ENCODE data around the gene KAZALD1. TPM values are rescaled to one million over a fixed set of nuclear protein-coding genes. Genes with fewer than 3 reads are reported as not detected.

Gene KAZALD1
- total and polyA plus RNA-seq, 2 donors (not counting 1 experiment from before 2014, with no cell fraction given), result 0.34 to 0.37 TPM

- intact Hi-C loops (cut with micrococcal nuclease), result no loop called here
- Histone ChIP-seq H3K36me3 (replicated peaks in 1 of 2; ENCODE audit: control extremely low read depth in 1 of 2, control insufficient read depth in 1 of 2, extremely low read depth in 1 of 2, insufficient read depth in 2 of 2, low read length in 1 of 2) (no peaks in the 10 kb centered on the region), H3K4me3 (ENCODE audit: control extremely low read depth in 1 of 5, extremely low read depth in 1 of 5, insufficient read depth in 1 of 5, low read depth in 2 of 5, low read length in 4 of 5) (no peak overlapping the region), H4K20me1 (ENCODE audit: control insufficient read depth, insufficient read depth, low read length, poor library complexity, severe bottlenecking) (no peaks in the 10 kb centered on the region), H3K27me3 (replicated peaks in 1 of 4; ENCODE audit: control extremely low read depth in 1 of 4, control insufficient read depth in 3 of 4, insufficient read depth in 4 of 4, low read length in 3 of 4) (peaks cover 0 to 24% (median 3%) of the 10 kb centered on the region in 4 experiments), H3K27ac (ENCODE audit: low read length in 2 of 2) (no peak overlapping the region), H3K79me2 (ENCODE audit: control insufficient read depth, insufficient read depth, low read length) (no peaks in the 10 kb centered on the region), H3K4me2 (replicated peaks; ENCODE audit: low read depth, low read length, poor library complexity, severe bottlenecking) (no peak overlapping the region), H3K9me3 (ENCODE audit: control extremely low read depth in 1 of 3, control insufficient read depth in 2 of 3, insufficient read depth in 1 of 3, low read length in 2 of 3) (no peaks in the 10 kb centered on the region), H3K4me1 (ENCODE audit: control insufficient read depth in 2 of 2, insufficient read depth in 2 of 2, low read length in 2 of 2) (no peaks in the 10 kb centered on the region), H2AFZ (ENCODE audit: insufficient read depth, low read depth, low read length, poor library complexity, severe bottlenecking) (no peak overlapping the region), H3K9ac (ENCODE audit: low read length) (no peak overlapping the region)
- ATAC-seq (ENCODE audit: low read depth) (no peak), DNase-seq (no peak)
- Mint-ChIP-seq H3K27ac (no peak overlapping the region), H3K9me3 (ENCODE audit: insufficient read depth) (no peaks in the 10 kb centered on the region), H3K4me1 (no peaks in the 10 kb centered on the region), H3K27me3 (peaks cover 45% of the 10 kb centered on the region), H3K4me3 (no peak overlapping the region)
- ChIA-PET POLR2A (no interaction called here), CTCF (interaction anchor here (1.3 to 2.8 kb wide), 2 partner anchors 10 to 35 kb away, joined by 5 to 15 read pairs; no protein-coding TSS in a partner anchor)
- 60% methylated on average over 3 of the region's 6 CpGs for WGBS (ENCODE audit: insufficient coverage)
- no peak for TF ChIP-seq EZH2 (IDR thresholded peaks at IDR 0.05; ENCODE audit: borderline replicate concordance, insufficient read depth, low read depth, low read length, poor library complexity, severe bottlenecking)
- no peak for TF ChIP-seq CTCF (IDR thresholded peaks at IDR 0.05)
Measured at GRCh38 chr10:101106351-101106750, 44.6 kb downstream of the KAZALD1 start.

GRCh38 chr10:101107771-101108170, 46.0 kb downstream of the KAZALD1 start:
- no peak for ATAC-seq (ENCODE audit: low read depth)
- Mint-ChIP-seq H3K27me3 (peaks cover 44% of the 10 kb centered on the region), H3K9me3 (ENCODE audit: insufficient read depth) (no peaks in the 10 kb centered on the region), H3K27ac (no peak overlapping the region), H3K4me3 (no peak overlapping the region), H3K4me1 (no peaks in the 10 kb centered on the region)
- no peak overlapping the region for H3K9ac ChIP-seq (ENCODE audit: low read length)
- 98% methylated on average over 5 of the region's 5 CpGs for WGBS (ENCODE audit: insufficient coverage)
- H3K9me3 ChIP-seq (ENCODE audit: control extremely low read depth in 1 of 3, control insufficient read depth in 2 of 3, insufficient read depth in 1 of 3, low read length in 2 of 3), result no peaks in the 10 kb centered on the region
- peaks cover 0 to 18% (median 3%) of the 10 kb centered on the region in 4 experiments for H3K27me3 ChIP-seq (replicated peaks in 1 of 4; ENCODE audit: control extremely low read depth in 1 of 4, control insufficient read depth in 3 of 4, insufficient read depth in 4 of 4, low read length in 3 of 4)
- no peak overlapping the region for H3K27ac ChIP-seq (ENCODE audit: low read length in 2 of 2)
- TF ChIP-seq CTCF (IDR thresholded peaks at IDR 0.05), result no peak
- no peak for TF ChIP-seq EZH2 (IDR thresholded peaks at IDR 0.05; ENCODE audit: borderline replicate concordance, insufficient read depth, low read depth, low read length, poor library complexity, severe bottlenecking)
- H3K4me3 ChIP-seq (ENCODE audit: control extremely low read depth in 1 of 5, extremely low read depth in 1 of 5, insufficient read depth in 1 of 5, low read depth in 2 of 5, low read length in 4 of 5), result no peak overlapping the region
- H2AFZ ChIP-seq (ENCODE audit: insufficient read depth, low read depth, low read length, poor library complexity, severe bottlenecking), result no peak overlapping the region
- ChIA-PET CTCF (interaction anchor here (1.8 to 2.8 kb wide), 2 partner anchors 11 to 34 kb away, joined by 6 to 15 read pairs; no protein-coding TSS in a partner anchor), POLR2A (no interaction called here)
- H3K79me2 ChIP-seq (ENCODE audit: control insufficient read depth, insufficient read depth, low read length), result no peaks in the 10 kb centered on the region
- intact Hi-C loops (cut with micrococcal nuclease), result no loop called here
- DNase-seq, result no peak
- no peaks in the 10 kb centered on the region for H4K20me1 ChIP-seq (ENCODE audit: control insufficient read depth, insufficient read depth, low read length, poor library complexity, severe bottlenecking)
- no peaks in the 10 kb centered on the region for H3K4me1 ChIP-seq (ENCODE audit: control insufficient read depth in 2 of 2, insufficient read depth in 2 of 2, low read length in 2 of 2)
- no peak overlapping the region for H3K4me2 ChIP-seq (replicated peaks; ENCODE audit: low read depth, low read length, poor library complexity, severe bottlenecking)
- H3K36me3 ChIP-seq (replicated peaks in 1 of 2; ENCODE audit: control extremely low read depth in 1 of 2, control insufficient read depth in 1 of 2, extremely low read depth in 1 of 2, insufficient read depth in 2 of 2, low read length in 1 of 2), result no peaks in the 10 kb centered on the region

All from B cell (primary cell).